ENCODE results near the gene SULT1A1. TPM values are rescaled to one million over a fixed set of nuclear protein-coding genes. Genes with fewer than 3 reads are reported as not detected.

SULT1A1 gene
- total and polyA plus RNA-seq, 2 of the 13 experiments (the other 11 are each of a cell fraction or from before 2014, with no cell fraction given), result 114 to 147 TPM

DNA sequence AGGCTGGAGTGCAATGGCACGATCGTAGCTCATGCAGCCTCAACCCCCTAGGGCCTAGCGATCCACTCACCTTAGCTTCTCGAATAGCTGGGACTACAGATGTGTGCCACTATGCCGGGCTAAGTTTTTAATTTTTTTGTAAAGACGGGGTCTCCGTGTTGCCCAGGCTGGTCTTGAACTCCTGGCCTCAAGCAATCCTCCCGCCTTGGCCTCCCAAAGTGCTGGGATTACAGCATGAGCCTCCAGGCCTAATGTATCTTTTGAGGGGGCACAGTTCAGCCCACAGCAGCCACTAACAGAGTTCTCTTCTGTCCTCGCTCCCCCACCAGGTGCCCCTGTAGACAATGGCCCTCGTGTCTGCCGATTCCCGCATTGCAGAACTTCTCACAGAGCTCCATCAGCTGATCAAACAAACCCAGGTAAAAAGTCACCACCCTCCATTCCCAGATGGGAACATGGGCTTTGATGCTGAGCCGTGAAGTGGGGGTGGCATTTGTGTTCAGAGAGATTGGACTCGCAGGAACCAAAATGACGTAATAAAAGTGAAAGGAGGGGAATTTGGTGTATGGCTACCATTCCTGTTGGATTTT is 29.0 kb downstream of the SULT1A1 start (continued):
- TF ChIP-seq ZNF44 (CRISPR knock-in tag; IDR thresholded peaks at IDR 0.05), result no peak
- TF ChIP-seq IRF2 (CRISPR knock-in tag; IDR thresholded peaks at IDR 0.05), result no peak
- TF ChIP-seq, protein P1, sequence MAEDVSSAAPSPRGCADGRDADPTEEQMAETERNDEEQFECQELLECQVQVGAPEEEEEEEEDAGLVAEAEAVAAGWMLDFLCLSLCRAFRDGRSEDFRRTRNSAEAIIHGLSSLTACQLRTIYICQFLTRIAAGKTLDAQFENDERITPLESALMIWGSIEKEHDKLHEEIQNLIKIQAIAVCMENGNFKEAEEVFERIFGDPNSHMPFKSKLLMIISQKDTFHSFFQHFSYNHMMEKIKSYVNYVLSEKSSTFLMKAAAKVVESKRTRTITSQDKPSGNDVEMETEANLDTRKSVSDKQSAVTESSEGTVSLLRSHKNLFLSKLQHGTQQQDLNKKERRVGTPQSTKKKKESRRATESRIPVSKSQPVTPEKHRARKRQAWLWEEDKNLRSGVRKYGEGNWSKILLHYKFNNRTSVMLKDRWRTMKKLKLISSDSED (CRISPR knock-in tag; IDR thresholded peaks at IDR 0.05), result no peak
- TF ChIP-seq MED1 (CRISPR knock-in tag; IDR thresholded peaks at IDR 0.05), result no peak
- TF ChIP-seq ZNF713 (CRISPR knock-in tag; IDR thresholded peaks at IDR 0.05), result no peak
- TF ChIP-seq ZNF572 (CRISPR knock-in tag; IDR thresholded peaks at IDR 0.05), result no peak
- TF ChIP-seq MED8 (CRISPR knock-in tag; IDR thresholded peaks at IDR 0.05; ENCODE audit: insufficient replicate concordance), result no peak
- TF ChIP-seq AHR (CRISPR knock-in tag; IDR thresholded peaks at IDR 0.05), result no peak
- TF ChIP-seq, protein P2, sequence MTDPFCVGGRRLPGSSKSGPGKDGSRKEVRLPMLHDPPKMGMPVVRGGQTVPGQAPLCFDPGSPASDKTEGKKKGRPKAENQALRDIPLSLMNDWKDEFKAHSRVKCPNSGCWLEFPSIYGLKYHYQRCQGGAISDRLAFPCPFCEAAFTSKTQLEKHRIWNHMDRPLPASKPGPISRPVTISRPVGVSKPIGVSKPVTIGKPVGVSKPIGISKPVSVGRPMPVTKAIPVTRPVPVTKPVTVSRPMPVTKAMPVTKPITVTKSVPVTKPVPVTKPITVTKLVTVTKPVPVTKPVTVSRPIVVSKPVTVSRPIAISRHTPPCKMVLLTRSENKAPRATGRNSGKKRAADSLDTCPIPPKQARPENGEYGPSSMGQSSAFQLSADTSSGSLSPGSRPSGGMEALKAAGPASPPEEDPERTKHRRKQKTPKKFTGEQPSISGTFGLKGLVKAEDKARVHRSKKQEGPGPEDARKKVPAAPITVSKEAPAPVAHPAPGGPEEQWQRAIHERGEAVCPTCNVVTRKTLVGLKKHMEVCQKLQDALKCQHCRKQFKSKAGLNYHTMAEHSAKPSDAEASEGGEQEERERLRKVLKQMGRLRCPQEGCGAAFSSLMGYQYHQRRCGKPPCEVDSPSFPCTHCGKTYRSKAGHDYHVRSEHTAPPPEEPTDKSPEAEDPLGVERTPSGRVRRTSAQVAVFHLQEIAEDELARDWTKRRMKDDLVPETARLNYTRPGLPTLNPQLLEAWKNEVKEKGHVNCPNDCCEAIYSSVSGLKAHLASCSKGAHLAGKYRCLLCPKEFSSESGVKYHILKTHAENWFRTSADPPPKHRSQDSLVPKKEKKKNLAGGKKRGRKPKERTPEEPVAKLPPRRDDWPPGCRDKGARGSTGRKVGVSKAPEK (CRISPR knock-in tag; IDR thresholded peaks at IDR 0.05; ENCODE audit: borderline replicate concordance), result no peak
- TF ChIP-seq GZF1 (CRISPR knock-in tag; IDR thresholded peaks at IDR 0.05), result no peak
- TF ChIP-seq, protein P3, sequence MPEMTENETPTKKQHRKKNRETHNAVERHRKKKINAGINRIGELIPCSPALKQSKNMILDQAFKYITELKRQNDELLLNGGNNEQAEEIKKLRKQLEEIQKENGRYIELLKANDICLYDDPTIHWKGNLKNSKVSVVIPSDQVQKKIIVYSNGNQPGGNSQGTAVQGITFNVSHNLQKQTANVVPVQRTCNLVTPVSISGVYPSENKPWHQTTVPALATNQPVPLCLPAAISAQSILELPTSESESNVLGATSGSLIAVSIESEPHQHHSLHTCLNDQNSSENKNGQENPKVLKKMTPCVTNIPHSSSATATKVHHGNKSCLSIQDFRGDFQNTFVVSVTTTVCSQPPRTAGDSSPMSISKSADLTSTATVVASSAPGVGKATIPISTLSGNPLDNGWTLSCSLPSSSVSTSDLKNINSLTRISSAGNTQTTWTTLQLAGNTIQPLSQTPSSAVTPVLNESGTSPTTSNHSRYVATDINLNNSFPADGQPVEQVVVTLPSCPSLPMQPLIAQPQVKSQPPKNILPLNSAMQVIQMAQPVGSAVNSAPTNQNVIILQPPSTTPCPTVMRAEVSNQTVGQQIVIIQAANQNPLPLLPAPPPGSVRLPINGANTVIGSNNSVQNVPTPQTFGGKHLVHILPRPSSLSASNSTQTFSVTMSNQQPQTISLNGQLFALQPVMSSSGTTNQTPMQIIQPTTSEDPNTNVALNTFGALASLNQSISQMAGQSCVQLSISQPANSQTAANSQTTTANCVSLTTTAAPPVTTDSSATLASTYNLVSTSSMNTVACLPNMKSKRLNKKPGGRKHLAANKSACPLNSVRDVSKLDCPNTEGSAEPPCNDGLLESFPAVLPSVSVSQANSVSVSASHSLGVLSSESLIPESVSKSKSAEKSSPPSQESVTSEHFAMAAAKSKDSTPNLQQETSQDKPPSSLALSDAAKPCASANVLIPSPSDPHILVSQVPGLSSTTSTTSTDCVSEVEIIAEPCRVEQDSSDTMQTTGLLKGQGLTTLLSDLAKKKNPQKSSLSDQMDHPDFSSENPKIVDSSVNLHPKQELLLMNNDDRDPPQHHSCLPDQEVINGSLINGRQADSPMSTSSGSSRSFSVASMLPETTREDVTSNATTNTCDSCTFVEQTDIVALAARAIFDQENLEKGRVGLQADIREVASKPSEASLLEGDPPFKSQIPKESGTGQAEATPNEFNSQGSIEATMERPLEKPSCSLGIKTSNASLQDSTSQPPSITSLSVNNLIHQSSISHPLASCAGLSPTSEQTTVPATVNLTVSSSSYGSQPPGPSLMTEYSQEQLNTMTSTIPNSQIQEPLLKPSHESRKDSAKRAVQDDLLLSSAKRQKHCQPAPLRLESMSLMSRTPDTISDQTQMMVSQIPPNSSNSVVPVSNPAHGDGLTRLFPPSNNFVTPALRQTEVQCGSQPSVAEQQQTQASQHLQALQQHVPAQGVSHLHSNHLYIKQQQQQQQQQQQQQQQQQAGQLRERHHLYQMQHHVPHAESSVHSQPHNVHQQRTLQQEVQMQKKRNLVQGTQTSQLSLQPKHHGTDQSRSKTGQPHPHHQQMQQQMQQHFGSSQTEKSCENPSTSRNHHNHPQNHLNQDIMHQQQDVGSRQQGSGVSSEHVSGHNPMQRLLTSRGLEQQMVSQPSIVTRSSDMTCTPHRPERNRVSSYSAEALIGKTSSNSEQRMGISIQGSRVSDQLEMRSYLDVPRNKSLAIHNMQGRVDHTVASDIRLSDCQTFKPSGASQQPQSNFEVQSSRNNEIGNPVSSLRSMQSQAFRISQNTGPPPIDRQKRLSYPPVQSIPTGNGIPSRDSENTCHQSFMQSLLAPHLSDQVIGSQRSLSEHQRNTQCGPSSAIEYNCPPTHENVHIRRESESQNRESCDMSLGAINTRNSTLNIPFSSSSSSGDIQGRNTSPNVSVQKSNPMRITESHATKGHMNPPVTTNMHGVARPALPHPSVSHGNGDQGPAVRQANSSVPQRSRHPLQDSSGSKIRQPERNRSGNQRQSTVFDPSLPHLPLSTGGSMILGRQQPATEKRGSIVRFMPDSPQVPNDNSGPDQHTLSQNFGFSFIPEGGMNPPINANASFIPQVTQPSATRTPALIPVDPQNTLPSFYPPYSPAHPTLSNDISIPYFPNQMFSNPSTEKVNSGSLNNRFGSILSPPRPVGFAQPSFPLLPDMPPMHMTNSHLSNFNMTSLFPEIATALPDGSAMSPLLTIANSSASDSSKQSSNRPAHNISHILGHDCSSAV (CRISPR knock-in tag; IDR thresholded peaks at IDR 0.05; ENCODE audit: borderline replicate concordance), result no peak
- TF ChIP-seq TMF1 (CRISPR knock-in tag; IDR thresholded peaks at IDR 0.05; ENCODE audit: low read depth), result no peak
- TF ChIP-seq, protein P4, sequence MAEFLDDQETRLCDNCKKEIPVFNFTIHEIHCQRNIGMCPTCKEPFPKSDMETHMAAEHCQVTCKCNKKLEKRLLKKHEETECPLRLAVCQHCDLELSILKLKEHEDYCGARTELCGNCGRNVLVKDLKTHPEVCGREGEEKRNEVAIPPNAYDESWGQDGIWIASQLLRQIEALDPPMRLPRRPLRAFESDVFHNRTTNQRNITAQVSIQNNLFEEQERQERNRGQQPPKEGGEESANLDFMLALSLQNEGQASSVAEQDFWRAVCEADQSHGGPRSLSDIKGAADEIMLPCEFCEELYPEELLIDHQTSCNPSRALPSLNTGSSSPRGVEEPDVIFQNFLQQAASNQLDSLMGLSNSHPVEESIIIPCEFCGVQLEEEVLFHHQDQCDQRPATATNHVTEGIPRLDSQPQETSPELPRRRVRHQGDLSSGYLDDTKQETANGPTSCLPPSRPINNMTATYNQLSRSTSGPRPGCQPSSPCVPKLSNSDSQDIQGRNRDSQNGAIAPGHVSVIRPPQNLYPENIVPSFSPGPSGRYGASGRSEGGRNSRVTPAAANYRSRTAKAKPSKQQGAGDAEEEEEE (CRISPR knock-in tag; IDR thresholded peaks at IDR 0.05; ENCODE audit: borderline replicate concordance), result no peak
- no peak for TF ChIP-seq ZKSCAN5 (CRISPR knock-in tag; IDR thresholded peaks at IDR 0.05)
- TF ChIP-seq MZF1 (CRISPR knock-in tag; IDR thresholded peaks at IDR 0.05; ENCODE audit: borderline replicate concordance), result no peak
- TF ChIP-seq ZNF557 (CRISPR knock-in tag; IDR thresholded peaks at IDR 0.05), result no peak
